DOHH2 (cell line): ENCODE measurements around the gene SMARCAL1.
A peak's percentile ranks its signal among the peaks of the same experiment; 100 is the strongest.
"Not testable (repeated sequence)": the region's sequence is repeated elsewhere in the genome, so short reads cannot be mapped to it uniquely, and the experiment has no call there.

ENCODE experiments used
- H3F3A ChIP-seq: fragments of 200-600 bp; sonication (generic), shearing (Covaris generic); 2 replicates; pipeline ENCODE4 v1.6.0; 2016; ENCODE audit warnings: antibody characterized with exemption, mild to moderate bottlenecking; ENCODE audit not compliant: control insufficient read depth, insufficient read depth
- H3K27ac ChIP-seq: fragments of 200-600 bp; sonication (generic); 2 replicates; pipeline ENCODE4 v1.5.1; 2014; ENCODE audit warnings: low read depth, mild to moderate bottlenecking, low read length, moderate library complexity
- H3K27me3 ChIP-seq: fragments of 200-600 bp; sonication (generic); 2 replicates; pipeline ENCODE4 v1.6.1; 2014; ENCODE audit warnings: mild to moderate bottlenecking, low read length, mixed read lengths; ENCODE audit not compliant: control insufficient read depth
- H3K36me3 ChIP-seq: fragments of 200-600 bp; sonication (generic); 2 replicates; pipeline ENCODE4 v1.6.1; 2014; ENCODE audit warnings: mild to moderate bottlenecking, low read length, moderate library complexity, mixed read lengths; ENCODE audit not compliant: control insufficient read depth
- H3K4me1 ChIP-seq: fragments of 200-600 bp; sonication (generic); 2 replicates; pipeline ENCODE4 v1.6.1; 2014; ENCODE audit warnings: mild to moderate bottlenecking, low read length, mixed read lengths; ENCODE audit not compliant: control insufficient read depth
- H3K4me2 ChIP-seq: fragments of 200-600 bp; sonication (generic); 2 replicates; pipeline ENCODE4 v1.6.0; 2014; ENCODE audit warnings: mild to moderate bottlenecking, low read length, moderate library complexity
- H3K4me3 ChIP-seq: fragments of 200-600 bp; sonication (generic); 2 replicates; pipeline ENCODE4 v1.5.1; 2014; ENCODE audit warnings: mild to moderate bottlenecking, low read length, mixed read lengths
- H3K79me2 ChIP-seq: fragments of 200-600 bp; sonication (generic); 2 replicates; pipeline ENCODE4 v1.6.1; 2014; ENCODE audit warnings: mild to moderate bottlenecking, low read length, mixed read lengths; ENCODE audit not compliant: control insufficient read depth
- H3K9me2 ChIP-seq: fragments of 200-600 bp; sonication (generic); replicated peaks from 2 replicates; pipeline ENCODE4 v1.6.1; 2014; ENCODE audit warnings: mild to moderate bottlenecking, low read length, mixed read lengths; ENCODE audit not compliant: control insufficient read depth
- H3K9me3 ChIP-seq: fragments of 200-600 bp; sonication (generic); 2 replicates; pipeline ENCODE4 v1.6.1; 2014; ENCODE audit warnings: antibody characterized with exemption, low read length, mixed read lengths; ENCODE audit not compliant: control insufficient read depth, insufficient read depth
- H4K20me1 ChIP-seq: fragments of 200-600 bp; sonication (generic); 2 replicates; pipeline ENCODE4 v1.6.0; 2014; ENCODE audit warnings: low read depth, mild to moderate bottlenecking, antibody characterized with exemption, low read length, moderate library complexity; ENCODE audit not compliant: control insufficient read depth, insufficient read depth
- CTCF ChIP-seq: fragments of 200-600 bp; sonication (generic); IDR thresholded peaks from one replicate; pipeline ENCODE4 v1.5.1; 2014; ENCODE audit warnings: antibody characterized with exemption, mild to moderate bottlenecking, low read depth, low read length; ENCODE audit not compliant: poor library complexity, severe bottlenecking
- EZH2phosphoT487 ChIP-seq: fragments of 200-600 bp; sonication (generic); IDR thresholded peaks from 2 replicates; pipeline ENCODE4 v1.6.1; 2017; ENCODE audit warnings: borderline replicate concordance, mild to moderate bottlenecking, antibody characterized with exemption, low read length, moderate library complexity, mixed read lengths

The SMARCAL1 gene

GRCh38 chr2:216508229-216508628 is 95.9 kb downstream of the SMARCAL1 start:
- peaks cover 53% of the 10 kb centered on the region for H3F3A ChIP-seq
- peaks cover 15% of the 10 kb centered on the region for H4K20me1 ChIP-seq
- H3K4me1 ChIP-seq, result peaks cover 2% of the 10 kb centered on the region; the same call in 1 of the 2 replicates
- H3K27ac ChIP-seq, result 0 out of 2 replicates have a peak overlapping the region, but pooled peaks have one; percentile 4
- no peak overlapping the region for H3K4me3 ChIP-seq
- no peak for TF ChIP-seq CTCF
- TF ChIP-seq EZH2phosphoT487, result no peak
- H3K9me2 ChIP-seq, result no peaks in the 10 kb centered on the region
- H3K79me2 ChIP-seq, result no peaks in the 10 kb centered on the region
- no peaks in the 10 kb centered on the region for H3K9me3 ChIP-seq
- no peaks in the 10 kb centered on the region for H3K27me3 ChIP-seq
- no peak overlapping the region for H3K4me2 ChIP-seq
- peaks cover 40% of the 10 kb centered on the region for H3K36me3 ChIP-seq

- Histone ChIP-seq H4K20me1 (no peaks in the 10 kb centered on the region), H3K9me3 (no peaks in the 10 kb centered on the region), H3K9me2 (no peaks in the 10 kb centered on the region), H3K4me1 (peaks cover 8% of the 10 kb centered on the region), H3K27ac (no peak overlapping the region), H3K4me3 (no peak overlapping the region), H3F3A (peaks cover 4% of the 10 kb centered on the region; the same call in 1 of the 2 replicates), H3K4me2 (no peak overlapping the region), H3K27me3 (no peaks in the 10 kb centered on the region), H3K79me2 (no peaks in the 10 kb centered on the region), H3K36me3 (peaks cover 4% of the 10 kb centered on the region)
- TF ChIP-seq CTCF (peak; percentile 77), EZH2phosphoT487 (no peak)
These were observed 104.6 kb downstream of the SMARCAL1 start for GRCh38 chr2:216516730-216517350.

GRCh38 chr2:216517447-216518225 is 105.4 kb downstream of the SMARCAL1 start:
- Histone ChIP-seq H3F3A (peaks cover 4% of the 10 kb centered on the region; the same call in 1 of the 2 replicates), H3K27ac (no peak overlapping the region)

GRCh38 chr2:216518566-216519119 is 106.4 kb downstream of the SMARCAL1 start:
- not testable (repeated sequence) for H3K9me2 ChIP-seq, H3F3A ChIP-seq, H3K9me3 ChIP-seq, H3K27ac ChIP-seq, H3K36me3 ChIP-seq, H3K4me2 ChIP-seq, H4K20me1 ChIP-seq, H3K4me1 ChIP-seq, H3K4me3 ChIP-seq, H3K27me3 ChIP-seq, H3K79me2 ChIP-seq

More at GRCh38 chr2:216517447-216518225, 105.4 kb downstream of the SMARCAL1 start:
- Histone ChIP-seq H3K27me3 (no peaks in the 10 kb centered on the region), H3K36me3 (peaks cover 4% of the 10 kb centered on the region), H3K4me1 (peaks cover 8% of the 10 kb centered on the region), H3K79me2 (no peaks in the 10 kb centered on the region), H4K20me1 (no peaks in the 10 kb centered on the region), H3K9me3 (no peaks in the 10 kb centered on the region), H3K4me3 (no peak overlapping the region), H3K4me2 (no peak overlapping the region), H3K9me2 (no peaks in the 10 kb centered on the region)
- TF ChIP-seq EZH2phosphoT487, result no peak
- no peak for TF ChIP-seq CTCF
